Stimulated activated CD4-positive, alpha-beta T cell treated with anti-CD3 and anti-CD28 coated beads, TNF-alpha, amount 100 ng/mL, for 48 hours (primary cell): Measurements from ENCODE around the gene CAGE1.
"Not testable (repeated sequence)": the region's sequence is repeated elsewhere in the genome, so short reads cannot be mapped to it uniquely, and the experiment has no call there.

ENCODE experiments used
- DNase-seq, 3 donors: peaks; one replicate each; pipeline ENCODE4 v3.0.0-alpha.2; 2020; ENCODE audit warnings: low read depth in 3 of 3

Gene CAGE1

DNA sequence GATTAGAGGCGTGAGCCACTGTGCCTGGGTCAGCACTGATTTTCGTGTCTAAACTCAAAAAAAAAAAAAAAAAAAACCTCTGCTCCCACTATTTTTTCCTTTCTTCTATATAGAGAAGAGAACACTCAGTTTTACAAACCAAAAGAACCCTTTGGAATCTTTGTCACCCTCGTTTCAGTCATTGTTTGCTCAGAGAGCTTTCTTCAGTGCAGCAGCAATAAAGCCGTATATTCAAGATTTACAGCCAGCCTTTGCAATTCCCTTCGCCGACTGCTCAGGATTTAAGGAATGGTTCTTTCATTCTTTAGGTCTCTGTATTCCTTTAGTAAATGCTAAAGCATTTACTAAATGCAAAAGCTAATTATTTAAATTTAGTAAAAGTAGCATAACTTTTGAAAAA is 20.2 kb upstream of the CAGE1 start:
- no peak for DNase-seq

DNA sequence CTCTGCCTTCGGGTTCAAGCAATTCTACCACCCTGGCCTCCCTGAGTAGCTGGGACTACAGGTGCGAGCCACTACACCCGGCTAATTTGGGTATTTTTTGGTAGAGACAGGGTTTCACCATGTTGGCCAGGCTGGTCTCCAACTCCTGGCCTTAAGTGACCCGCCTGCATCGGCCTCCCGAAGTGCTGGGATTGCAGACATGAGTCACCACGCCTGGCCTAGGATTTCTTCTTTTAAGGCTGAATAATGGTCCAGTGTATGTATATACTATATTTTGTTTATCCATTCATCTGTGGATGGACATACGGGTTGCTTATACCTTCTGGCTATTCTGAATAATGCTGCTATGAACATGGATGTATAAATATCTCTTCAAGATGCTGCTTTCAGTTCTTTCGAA is 17.2 kb upstream of the CAGE1 start:
- DNase-seq, result no peak

DNA sequence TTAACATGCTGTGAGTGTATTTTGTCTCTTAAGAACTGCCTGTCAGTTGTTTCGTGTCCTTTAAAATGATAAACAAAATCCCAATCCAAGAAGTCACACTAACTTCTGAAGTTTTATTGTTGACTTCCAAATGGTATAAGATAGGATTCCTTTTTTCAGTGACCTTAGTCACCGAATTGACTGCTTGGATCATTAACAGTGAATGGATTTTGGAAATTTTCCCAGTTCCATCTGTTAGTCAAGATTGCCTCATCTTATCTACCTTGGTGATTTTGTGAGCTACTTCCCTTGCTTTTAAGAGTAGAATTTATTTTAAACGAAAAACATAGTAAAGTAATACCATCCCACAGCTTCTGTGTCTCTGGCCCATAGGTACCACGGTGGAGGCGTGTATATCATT is 15.0 kb upstream of the CAGE1 start:
- DNase-seq, result no peak

DNA sequence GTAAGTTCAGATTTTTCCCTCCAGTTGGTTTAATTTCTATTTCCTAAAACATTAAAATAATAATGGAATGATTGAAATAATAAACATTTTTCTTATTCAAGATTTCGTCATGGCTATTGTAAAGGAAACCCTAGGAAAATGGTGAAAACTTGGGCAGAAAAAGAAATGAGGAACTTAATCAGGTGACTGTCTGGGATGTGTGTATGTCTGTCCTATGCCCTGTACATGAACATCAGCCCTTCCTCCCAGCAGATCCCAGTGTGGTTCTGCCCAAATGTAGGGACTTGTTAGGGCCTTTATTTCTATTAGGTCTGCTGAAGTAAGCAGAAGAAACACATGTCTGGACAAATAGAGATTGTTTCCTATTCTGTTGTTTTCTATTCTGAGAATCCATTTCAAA is 13.2 kb upstream of the CAGE1 start:
- no peak for DNase-seq

DNA sequence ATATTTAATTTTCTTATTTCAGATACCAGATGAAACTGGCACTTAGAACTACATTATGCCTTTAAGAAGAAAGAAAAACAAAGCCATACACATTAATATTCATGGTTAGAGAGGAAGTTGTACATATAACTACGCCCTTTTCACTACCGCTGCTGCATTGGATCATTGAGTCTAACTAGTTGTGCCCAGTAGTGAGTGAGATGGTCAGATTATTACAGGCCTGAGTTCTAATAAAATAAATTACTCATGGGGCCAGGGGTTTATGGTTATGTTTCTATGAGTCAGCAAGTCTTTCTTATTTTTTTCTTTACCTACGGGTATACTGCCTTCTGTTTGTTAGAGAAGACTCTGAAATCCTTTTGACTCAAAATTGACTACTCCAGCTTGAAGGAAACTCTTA is 11.5 kb upstream of the CAGE1 start:
- no peak for DNase-seq

DNA sequence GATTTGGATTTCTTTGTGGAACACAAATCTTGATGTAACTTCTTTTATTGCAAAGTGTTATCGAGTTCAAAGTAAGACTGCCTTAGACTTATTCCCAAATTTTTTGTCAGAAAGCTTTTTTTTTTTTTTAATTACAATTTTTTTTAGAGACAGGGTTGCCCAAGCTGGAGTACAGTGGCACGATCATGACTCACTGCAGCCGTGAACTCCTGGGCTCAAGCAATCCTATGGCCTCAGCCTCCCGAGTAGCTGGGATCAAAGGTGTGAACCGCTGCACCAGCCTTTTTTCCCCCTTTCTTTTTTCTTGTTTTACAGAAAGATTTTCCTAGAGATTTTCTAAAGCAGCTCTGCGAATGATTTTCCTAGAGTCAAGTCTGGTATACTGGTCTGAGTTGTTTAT is 2.9 kb upstream of the CAGE1 start:
- no peak for DNase-seq

DNA sequence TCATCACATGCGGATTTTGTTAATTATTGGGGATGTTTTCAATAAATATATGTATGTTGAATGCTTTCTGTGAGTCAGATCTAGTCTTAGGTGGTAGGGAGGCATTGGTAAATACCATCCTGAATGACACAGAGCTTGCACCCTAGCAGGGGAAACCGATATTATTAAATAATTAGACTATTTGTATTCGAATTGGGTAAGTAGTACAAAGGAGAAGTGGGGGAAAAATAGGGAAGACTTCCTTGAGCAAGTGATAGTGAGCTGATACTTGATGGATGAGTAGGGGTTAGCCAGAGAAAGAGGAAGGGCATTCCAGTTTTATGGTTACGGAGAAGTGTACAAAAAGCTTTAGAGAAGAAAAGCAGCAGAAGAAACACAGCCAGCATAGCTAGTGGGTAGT is 1.6 kb upstream of the CAGE1 start:
- DNase-seq, result no peak

DNA sequence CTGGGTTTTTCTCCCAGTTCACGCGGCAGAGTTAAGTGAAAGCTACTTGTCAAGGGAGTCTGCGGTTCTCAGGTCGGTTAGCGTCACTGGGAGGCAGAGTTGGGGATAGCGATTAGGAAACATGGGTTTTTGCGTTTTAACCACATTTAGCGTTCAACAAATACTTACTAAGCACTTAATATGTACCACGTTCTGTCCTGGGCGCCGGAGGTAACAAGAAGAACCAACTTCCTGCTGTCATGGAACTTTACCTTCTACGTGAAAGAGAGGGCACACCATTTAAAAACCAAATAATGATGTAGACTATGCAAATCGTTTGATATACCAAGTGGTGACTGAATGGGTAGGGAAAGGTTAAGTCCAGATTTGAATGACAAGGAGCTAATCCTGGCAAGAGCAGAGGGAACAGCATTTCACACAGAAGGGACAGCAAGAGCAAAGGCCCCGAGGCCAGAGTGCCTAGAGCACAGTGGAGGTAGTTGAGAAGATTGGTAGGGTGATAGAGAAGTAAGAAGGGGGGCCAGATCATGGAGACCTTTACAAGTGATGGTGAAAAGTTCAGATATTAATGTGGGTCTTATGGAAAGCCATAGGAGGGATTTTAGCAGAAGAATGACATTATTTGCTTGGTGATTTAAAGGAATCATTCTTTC is 810 bp upstream of the CAGE1 start:
- no peak for DNase-seq

DNA sequence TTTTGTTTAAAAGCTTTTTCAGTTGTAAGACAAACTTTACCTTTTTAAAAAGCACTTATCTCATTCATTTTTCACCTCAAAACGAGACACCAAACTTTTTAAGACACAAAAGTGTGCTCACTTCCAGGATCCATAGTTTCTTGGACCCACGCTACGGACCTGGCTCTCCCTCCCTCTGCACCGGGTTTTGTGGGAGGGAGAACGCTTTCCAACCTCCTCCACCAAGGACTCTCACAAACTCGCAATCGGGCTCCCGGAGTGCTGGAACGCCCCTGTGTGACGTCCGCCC is 436 bp downstream of the CAGE1 start:
- DNase-seq, result no peak

DNA sequence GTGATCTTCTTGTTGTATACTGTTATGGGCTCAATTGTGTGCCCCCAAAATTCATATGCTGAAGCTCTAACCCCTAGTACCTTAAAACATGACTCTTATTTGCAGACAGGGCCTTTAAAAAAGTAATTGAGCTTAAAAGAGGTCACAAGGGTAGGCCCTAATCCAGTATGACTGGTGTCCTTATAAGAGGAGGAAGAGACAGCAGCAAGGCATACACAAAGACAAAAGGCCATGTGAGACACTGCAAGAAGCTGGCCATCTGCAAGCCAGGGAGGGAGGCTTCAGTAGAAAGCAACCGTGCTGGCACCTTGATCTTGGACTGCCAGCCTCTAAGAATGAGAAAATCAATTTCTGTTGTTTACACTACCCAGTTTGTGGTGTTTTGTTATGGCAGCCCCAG is 8.4 kb downstream of the CAGE1 start:
- no peak for DNase-seq

DNA sequence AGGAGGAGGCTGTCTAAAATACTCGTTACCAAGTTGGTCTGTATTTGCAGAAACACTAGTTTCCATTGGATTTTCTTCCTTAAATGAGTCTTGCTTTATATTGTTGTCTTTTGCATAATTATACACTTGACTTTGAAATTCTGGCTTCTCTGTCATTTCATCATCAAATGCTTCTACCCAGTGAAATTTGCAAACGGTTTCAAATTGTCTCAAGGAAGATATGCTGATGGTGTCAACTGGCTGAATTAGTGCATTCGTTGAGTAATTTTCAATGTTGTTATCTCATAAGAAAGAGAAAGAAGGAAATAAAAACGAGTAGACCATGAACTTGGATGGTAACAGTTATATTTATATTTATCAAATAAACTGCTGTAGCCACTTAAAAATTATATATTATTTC is 10.8 kb downstream of the CAGE1 start:
- DNase-seq, result no peak

DNA sequence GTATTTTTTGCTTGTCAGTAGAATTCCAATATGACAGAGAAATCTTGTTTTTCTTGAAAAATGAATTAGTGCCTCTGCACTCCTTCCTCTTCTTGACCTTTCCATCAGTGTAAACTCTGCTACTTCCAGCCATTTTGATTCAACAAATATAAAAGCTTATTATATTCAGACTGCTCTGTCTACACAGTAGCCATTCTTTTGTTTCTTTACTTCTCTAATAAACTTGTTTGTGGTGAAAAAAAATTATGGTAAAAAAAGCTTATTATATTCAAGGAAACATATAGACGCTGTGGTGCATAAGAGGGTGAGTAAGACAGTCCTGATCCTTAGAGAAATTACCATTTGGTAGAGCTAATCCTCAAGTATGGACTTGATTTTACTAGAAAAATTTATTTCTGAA is 11.6 kb downstream of the CAGE1 start:
- DNase-seq, result no peak

DNA sequence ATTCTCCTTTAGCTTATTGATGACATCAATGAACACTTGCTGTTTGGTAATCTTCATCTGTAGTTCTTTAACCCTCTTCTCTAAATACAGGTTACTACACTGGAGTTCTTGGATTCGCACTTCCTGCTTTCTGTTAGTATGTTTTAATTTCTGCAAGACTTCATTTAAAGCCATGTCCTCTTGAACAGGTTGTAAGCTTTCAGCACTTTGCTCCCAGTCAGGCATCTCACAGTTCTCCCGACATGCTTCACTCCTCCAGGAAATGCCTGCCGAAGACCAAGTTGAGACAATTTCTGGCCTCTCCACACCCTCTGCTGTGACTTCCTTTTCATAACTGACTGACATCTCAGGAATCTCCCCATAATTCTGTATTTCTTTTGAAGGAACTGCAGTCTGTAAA is 15.8 kb downstream of the CAGE1 start:
- DNase-seq, result no peak

DNA sequence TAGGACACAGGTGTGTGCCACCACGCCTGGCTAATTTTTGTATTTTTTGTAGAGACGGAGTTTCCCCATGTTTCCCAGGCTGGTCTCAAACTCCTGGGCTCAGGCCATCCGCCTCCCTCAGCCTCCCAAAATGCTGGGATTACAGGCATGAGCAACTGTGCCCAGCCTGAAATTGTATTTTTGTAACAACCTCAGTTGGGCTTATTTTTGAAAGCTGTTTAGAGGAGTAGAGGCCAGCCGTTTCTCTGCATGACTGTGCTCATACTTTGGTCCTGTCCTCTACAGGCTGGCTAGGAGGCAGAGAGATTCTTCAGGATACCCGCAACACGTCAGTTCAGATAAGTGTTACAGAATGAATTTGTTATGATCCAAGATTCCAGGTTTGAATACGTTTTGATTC is 22.1 kb downstream of the CAGE1 start:
- no peak for DNase-seq

DNA sequence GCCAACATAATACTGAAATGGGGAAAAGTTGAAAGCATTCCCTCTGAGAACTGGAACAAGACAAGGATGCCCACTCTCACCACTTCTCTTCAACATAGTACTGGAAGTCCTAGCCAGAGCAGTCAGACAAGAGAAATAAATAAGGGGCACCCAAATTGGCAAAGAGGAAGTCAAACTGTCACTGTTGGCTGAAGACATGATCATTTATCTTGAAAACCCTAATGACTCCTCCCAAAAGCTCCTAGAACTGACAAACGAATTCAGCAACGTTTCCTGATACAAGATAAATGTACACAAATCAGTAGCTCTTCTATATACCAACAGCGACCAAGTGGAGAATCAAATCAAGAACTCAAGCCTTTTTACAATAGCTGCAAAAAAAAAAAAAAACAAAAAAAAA is 37.6 kb downstream of the CAGE1 start:
- not testable (repeated sequence) for DNase-seq

DNA sequence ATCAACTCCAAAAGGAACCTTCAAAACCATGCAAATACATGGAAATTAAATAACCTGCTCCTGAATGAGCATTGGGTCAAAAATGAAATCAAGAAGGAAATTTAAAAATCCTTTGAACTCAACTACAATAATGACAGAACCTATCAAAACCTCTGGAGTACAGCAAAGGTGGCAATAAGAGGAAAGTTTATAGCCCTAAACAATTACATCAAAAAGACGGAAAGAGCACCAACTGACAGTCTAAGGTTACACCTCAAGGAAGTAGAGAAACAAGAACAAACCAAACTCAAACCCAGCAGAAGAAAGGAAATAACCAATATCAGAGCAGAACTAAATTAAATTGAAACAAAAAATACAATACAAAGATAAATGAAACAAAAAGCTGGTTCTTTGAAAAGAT is 39.0 kb downstream of the CAGE1 start:
- not testable (repeated sequence) for DNase-seq

DNA sequence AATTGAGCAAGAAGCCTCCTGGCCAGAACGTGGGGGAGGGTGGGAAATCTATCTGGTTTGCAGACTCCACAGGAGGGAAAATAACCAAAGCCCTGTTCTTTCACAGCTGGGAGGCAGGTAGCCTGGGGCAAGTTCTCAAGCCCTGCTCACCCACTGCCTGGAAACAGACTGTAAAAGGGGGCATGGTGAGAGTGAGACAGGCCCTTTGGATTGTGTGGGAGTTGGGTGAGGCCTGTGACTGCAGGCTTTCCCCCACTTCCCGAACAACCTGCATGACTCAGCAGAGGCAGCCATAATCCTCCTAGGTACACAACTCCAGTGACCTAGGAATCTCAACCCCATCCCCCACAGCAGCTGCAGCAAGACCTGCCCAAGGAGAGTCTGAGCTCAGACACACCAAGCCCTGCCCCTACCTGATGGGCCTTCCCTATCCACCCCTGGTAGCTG is 42.0 kb downstream of the CAGE1 start:
- not testable (repeated sequence) for DNase-seq

DNA sequence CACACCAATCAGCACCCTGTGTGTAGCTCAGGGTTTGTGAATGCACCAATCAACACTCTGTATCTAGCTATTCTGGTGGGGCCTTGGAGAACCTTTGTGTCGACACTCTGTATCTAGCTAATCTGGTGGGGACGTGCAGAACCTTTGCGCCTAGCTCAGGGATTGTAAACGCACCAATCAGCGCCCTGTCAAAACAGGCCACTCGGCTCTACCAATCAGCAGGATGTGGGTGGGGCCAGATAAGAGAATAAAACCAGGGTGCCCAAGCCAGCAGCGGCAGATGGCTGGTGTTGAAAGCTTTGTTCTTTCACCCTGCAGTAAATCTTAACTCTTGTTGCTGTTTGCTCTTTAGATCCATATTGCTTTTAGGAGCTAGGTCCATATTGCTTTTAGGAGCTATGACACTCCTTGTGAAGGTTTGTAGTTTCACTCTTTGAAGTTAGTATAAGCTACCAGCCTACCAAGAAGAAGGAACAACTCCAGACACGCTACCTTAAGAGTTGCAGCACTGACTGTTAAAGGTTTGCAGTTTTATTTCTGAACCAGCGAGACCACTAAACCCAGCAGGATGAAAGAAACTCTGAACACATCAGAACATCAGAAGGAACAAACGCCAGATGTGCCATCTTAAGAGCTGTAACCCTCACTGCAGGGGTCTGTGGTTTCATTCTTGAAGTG is 44.6 kb downstream of the CAGE1 start:
- not testable (repeated sequence) for DNase-seq

DNA sequence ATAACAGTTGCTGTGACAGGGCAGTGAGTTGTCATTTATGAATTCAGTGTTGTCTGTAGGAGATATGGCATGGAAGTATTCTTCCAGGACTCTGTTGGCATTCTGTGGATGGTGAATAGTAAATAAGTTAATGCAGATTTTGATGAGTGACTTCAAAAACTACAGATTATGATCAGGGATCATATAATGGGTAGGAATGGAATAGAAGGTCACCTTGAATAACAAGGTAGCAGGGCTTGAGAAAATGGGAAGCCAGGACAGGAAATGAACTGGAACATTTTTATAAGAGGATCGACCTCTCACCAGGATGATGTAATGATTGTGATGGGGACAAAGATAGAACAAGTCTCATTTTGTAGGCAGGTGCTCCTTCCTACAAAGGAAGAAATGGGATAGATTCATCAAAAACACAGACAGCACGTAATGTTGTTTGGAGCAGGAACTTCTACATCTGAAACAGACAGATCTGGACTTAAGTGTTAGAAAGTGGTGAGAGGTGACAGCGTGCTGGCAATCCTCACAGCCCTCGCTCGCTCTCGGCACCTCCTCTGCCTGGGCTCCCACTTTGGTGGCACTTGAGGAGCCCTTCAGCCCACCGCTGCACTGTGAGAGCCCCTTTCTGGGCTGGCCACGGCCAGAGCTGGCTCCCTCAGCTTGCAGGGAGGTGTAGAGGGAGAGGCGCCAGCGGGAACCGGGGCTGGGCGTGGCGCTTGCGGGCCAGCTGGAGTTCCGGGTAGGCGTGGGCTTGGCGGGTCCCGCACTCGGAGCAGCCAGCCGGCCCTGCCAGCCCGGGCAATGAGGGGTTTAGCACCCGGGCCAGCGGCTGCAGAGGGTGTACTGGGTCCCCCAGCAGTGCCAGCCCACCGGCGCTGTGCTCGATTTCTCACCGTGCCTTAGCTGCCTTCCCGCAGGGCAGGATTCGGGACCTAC is 45.7 kb downstream of the CAGE1 start:
- no peak for DNase-seq

DNA sequence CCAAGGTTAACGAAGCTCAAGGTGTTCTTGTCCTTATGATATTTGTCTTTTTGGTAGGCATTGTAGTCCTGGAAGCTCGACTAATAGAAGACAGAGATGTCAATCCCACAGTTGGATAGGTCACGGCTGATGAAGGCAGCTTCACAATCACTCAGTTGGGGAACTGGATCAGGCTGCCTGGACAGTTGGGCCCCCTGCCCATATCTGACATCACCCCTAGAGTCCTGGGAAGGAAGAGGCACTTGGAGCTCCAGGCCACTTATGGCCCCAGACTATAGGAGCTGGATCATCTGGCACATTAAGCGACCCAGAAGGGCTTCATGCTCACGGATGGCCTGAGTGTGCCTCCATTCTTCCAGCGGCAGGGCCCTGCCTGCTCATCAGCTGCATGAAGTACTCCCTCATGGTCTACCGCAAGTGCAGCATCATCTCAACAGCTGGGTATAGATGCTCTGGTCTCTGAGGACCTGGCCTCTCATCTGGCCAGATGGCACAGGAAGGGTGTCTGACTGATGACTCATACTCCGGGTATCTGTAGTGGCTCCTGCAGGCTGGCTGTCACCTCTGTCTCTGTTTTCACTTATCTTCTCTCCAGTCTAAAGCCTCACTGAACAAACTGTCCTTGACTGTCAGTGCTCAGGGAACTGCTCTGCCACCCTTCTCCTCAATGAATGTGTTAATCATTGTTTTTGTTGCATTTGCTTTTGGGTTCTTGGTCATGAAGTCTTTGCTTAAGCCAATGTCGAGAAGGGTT is 47.4 kb downstream of the CAGE1 start:
- no peak for DNase-seq

DNA sequence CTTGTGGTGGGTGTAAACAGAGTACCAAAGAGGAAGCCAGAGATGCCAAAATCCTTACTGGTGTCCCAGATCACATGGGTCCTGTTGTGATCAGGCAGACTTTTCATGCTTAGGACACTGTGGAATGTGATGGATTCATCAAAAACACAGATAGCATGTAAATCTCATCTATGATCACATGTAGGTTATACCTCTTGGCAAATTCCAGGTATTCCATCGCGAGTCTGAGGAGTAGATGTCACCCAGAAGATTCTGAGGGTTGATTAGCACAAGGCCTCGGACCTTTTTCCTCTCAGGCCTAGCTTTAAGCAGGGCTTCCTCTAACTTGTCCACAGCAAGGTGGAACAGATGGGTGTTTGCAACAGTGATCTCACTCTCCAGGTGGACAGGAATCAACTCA is 48.3 kb downstream of the CAGE1 start:
- DNase-seq, result no peak
